GM21381 (cell line): ENCODE data around the gene AMMECR1L.
"Not testable (repeated sequence)": the region's sequence is repeated elsewhere in the genome, so short reads cannot be mapped to it uniquely, and the experiment has no call there.

Experiments
- ATAC-seq: cut with Tn5 transposase; IDR thresholded peaks from one replicate; pipeline ENCODE4 v1.9.1; 2021; ENCODE audit warnings: mild to moderate bottlenecking, moderate library complexity; ENCODE audit not compliant: unreplicated experiment

Gene AMMECR1L

DNA sequence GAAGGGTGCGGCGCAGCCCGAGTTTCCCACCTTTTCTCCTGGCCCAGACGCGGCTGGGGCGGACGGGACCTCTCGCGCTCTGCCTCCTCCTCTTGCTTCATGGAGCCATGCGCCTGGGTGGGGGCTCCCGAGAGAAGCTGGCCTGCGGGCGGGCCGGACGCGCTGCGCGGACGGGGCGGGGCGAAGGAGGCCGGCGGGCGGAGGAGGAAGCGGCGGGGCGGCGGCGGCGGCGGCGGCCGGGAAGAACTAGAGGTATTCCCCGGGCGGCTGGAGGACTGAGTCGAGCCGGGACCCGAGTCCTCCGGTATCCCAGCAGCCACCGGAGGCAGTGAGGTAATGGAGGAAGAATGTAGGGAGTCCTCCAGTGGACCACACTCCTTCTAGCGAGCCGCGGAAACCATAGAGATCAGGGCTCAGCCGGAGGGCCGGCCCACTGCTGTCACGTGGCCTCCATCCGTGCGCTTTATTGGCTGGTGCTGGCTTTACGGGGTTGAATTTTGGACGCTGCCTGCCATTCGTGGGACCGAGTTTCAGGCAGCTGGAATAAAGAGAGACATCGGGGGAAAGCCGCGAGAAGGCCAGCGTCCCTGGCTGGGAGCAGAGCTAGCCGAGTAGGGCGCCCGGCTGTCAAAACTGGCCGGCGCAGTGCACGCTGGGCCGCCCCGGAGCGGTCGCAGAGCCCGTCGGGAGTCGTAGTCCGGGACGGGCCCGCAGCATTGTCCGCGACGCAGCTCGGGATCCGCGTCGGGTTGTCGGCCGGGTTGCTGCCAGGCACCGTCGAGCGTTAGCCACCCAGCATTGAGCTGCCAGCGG is at the start of gene AMMECR1L:
Gene AMMECR1L, minus strand, starts transcription at position 177 of the 813 bp plus-strand sequence. CDS start 11,722 bp downstream, outside the sequence.
- ATAC-seq, result peak; percentile 92

GRCh38 chr2:127935337-127935736 is 49.6 kb upstream of the AMMECR1L start:
- ATAC-seq, result no peak

DNA sequence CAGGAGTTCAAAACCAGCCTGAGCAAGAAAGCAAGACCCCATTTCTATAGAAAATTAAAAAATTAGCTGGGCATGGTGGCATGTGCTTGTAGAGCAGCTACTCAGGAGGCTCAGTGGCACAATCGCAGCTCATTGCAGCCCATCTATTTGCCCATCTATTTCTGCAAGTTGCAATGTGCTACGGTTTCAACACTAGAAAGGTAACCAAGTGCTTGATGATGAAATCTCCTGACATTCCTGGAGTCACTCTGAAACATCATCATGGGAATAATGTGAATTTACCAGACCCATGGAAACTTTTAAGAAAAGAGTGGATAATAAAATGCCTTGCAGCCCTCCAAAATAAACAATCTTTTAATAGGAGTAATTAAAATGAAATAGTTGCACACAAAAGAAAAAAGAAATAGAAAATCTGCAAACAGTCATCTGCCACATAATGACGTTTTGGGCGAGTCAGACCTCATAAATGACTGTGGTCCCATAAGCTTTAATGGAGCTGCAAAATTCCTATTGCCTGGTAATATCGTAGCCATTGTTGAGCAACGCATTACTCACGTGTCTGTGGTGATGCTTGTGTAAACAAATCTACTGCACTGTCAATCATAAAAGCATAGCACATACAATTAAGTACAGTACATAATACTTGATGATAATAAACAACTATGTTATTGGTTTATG is 46.6 kb upstream of the AMMECR1L start:
- no peak for ATAC-seq

GRCh38 chr2:127929449-127929848 is 43.7 kb upstream of the AMMECR1L start:
- ATAC-seq, result no peak

- ATAC-seq, result no peak
These were observed 41.6 kb upstream of the AMMECR1L start for GRCh38 chr2:127927384-127927783.

DNA sequence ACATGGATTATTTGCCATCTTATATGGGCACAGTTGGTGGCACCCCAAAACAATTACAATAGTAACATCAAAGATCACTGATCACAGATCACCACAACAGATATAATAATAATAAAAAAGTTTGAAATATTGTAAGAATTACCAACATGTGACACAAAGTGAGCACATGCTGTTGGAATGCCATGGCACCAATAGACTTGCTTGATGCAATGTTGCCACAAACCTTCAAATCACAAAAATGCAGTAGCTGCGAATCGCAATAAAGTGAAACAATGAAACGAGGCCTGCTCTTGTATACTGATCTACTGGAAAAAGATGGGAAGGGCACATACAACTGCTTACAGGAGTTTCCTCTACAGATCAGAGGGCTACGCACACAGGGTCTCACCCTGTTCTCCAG is 32.2 kb upstream of the AMMECR1L start:
- no peak for ATAC-seq

- ATAC-seq, result no peak
These were observed 28.2 kb upstream of the AMMECR1L start for GRCh38 chr2:127913808-127914457.

GRCh38 chr2:127911737-127912136 is 26.0 kb upstream of the AMMECR1L start:
- no peak for ATAC-seq

DNA sequence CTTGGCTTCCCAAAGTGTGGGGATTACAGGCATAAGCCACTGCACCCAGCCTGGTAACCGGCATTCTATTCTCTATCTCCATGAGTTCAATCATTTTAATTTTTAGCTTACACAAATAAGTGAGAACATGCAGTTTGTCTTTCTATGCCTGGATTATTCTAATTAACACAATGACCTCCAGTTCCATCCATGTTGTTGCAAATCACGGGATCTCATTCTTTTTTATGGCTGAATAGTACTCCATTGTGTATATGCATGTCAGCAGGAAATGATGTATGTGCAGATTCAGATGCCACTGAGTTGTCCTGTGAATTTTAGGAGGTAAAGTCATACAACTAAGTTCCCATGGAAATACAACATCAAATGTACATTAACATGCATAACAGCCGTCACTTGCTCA is 24.7 kb upstream of the AMMECR1L start:
- ATAC-seq, result no peak

DNA sequence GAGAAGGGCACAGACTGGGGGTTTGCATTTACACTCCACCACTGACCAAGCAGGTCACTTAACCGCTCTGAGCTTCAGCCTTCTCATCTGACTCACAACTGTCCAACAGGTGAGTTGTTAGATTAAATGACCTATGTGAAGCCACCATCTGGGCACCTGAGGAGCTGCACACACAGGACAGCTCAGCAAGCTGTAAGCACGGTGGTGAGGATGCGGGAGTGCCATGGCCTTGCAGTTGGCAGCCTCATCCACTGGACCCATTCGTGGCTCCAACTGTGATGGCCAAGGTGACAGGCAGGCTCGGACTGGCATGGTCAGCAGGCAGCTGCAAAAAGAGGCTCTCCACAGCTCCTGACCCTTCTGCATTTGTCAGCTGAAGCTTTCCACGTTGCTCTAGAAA is 23.3 kb upstream of the AMMECR1L start:
- ATAC-seq, result no peak

- not testable (repeated sequence) for ATAC-seq
These were observed 22.1 kb upstream of the AMMECR1L start for GRCh38 chr2:127907733-127908400.

DNA sequence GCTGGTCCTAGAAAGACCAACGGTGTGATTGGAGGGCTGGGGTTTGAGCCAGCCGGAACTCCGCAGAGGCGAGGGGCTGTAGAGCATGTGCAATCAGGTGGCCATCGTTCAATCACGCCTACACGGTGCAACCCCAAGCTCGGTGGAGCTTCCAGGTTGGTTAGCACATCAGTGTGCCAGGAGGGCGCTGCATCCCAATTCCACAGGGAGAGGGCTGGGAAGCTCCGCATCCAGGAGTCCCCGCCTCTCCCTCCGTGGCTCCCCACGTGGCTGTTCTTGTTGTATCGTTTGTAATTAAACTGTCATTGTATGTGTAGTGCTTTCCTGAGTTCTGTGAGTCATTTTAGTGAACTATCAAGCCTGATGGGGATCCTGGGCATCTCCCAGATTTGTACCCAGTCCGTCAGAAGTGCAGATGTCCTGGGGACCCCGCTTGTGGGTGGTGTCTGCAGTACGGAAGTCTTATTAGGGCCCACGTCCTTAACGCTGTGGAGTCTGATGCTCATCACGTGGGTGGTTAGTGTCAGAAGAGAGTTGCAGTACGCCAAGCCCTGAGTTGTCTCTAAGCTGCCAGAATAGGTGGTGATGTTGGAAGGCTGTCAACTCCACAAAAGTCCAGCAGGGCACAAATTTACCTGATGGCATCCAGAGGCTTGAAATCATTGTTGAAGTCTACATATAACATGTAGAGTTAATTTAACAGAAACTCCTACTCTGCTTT is 20.6 kb upstream of the AMMECR1L start:
- ATAC-seq, result no peak

GRCh38 chr2:127901339-127902056 is 15.7 kb upstream of the AMMECR1L start:
- ATAC-seq, result no peak

- ATAC-seq, result no peak
These were observed 11.9 kb upstream of the AMMECR1L start for GRCh38 chr2:127897531-127898211.

GRCh38 chr2:127893494-127893893 is 7.7 kb upstream of the AMMECR1L start:
- ATAC-seq, result no peak

GRCh38 chr2:127893033-127893432 is 7.3 kb upstream of the AMMECR1L start:
- ATAC-seq, result no peak

- no peak for ATAC-seq
These were observed 6.1 kb upstream of the AMMECR1L start for GRCh38 chr2:127891811-127892210.

DNA sequence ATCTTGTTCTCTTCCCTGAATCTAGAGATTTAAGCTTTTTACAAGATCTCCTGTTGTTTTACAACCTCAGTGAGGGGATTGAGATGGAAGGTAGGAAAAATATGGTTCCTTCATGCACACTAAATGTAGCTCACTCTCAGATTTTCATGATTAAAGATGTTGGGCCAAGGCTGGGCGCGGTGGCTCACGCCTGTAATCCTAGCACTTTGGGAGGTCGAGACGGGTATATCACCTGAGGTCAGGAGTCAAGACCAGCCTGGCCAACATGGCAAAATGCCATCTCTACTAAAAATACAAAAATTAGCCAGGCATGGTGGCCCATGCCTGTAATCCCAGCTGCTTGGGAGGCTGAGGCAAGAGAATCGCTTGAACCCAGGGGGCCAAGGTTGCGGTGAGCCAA is 5.0 kb upstream of the AMMECR1L start:
- not testable (repeated sequence) for ATAC-seq

DNA sequence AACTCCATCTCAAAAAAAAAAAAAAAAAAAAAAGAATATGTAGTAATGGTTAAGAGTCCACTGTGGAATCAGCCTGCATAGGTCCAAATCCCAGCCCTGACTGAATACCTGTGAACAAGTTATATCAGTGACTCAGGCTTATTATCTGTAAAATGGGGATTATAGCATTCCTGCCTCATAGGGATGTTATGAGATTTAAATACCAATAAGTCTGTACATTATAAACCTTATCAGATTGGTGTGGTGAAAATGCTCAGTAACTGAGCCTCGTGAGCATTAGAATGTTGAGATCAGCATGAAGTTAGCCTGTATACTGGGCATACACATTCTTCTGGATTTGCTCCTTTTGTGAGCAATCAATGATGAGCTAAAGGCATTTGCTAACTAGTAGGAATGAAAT is 3.0 kb upstream of the AMMECR1L start:
- ATAC-seq, result no peak
